ENCODE results near the gene PTF1A.

PTF1A gene

DNA sequence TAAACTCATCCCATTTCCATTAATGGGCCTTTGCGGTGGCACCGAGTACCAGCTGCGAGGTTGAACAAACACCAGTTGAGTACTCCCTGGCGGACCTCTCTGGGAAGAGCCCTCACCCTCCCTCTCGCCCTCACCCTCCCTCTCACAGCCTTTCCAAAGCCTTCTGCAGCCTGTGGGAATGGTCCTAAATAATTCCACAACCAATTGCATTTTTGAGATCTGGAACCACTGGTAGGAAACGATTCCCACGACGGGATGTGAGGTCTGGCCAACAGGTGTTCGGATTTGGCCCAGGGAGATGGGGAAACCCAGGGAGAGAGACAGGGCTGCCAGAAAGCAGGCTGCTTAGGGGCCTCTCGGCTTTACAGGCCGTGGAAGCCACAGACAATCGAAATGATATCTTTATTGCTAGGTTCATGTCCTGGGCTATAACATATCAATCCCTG is 5.3 kb downstream of the PTF1A start:
- Histone ChIP-seq H3K9me3 (ENCODE audit: control insufficient read depth, insufficient read depth, low read depth, low read length) (no peaks in the 10 kb centered on the region), H3K4me3 (ENCODE audit: low read depth, low read length) (no peak overlapping the region), H3K27me3 (ENCODE audit: control insufficient read depth, insufficient read depth, low read length) (peaks cover 100% of the 10 kb centered on the region), H3K36me3 (ENCODE audit: control insufficient read depth, insufficient read depth, low read length) (no peaks in the 10 kb centered on the region), H3K9ac (ENCODE audit: low read length) (no peak overlapping the region), H3K27ac (ENCODE audit: low read depth, low read length) (no peak overlapping the region), H3K4me1 (ENCODE audit: control insufficient read depth, insufficient read depth, low read length) (peaks cover 21% of the 10 kb centered on the region; the same call in 1 of the 2 replicates)

DNA sequence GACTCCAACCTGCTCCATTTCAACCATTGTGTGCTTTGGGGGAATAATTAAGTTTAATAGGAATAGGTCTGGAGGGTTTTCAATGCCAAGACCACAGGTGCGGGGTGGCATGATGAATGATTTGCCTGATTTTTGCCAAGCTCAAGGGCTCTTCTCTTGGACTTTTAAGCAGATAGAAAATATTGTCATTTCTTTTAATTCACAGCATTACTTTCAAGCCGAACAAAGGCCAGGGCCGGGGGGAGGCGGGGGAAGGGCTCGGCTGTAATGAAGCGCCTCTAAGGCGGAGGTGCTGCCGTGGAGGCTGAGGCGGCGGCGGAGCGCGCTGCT is 6.5 kb downstream of the PTF1A start:
- H3K4me1 ChIP-seq (ENCODE audit: control insufficient read depth, insufficient read depth, low read length) = peaks cover 21% of the 10 kb centered on the region; the same call in 1 of the 2 replicates
- H3K4me3 ChIP-seq (ENCODE audit: low read depth, low read length) = peak overlapping the region; percentile 77
- H3K27me3 ChIP-seq (ENCODE audit: control insufficient read depth, insufficient read depth, low read length) = peaks cover 100% of the 10 kb centered on the region
- no peaks in the 10 kb centered on the region for H3K36me3 ChIP-seq (ENCODE audit: control insufficient read depth, insufficient read depth, low read length)
- no peak overlapping the region for H3K9ac ChIP-seq (ENCODE audit: low read length)
- no peaks in the 10 kb centered on the region for H3K9me3 ChIP-seq (ENCODE audit: control insufficient read depth, insufficient read depth, low read depth, low read length)
- H3K27ac ChIP-seq (ENCODE audit: low read depth, low read length) = no peak overlapping the region

DNA sequence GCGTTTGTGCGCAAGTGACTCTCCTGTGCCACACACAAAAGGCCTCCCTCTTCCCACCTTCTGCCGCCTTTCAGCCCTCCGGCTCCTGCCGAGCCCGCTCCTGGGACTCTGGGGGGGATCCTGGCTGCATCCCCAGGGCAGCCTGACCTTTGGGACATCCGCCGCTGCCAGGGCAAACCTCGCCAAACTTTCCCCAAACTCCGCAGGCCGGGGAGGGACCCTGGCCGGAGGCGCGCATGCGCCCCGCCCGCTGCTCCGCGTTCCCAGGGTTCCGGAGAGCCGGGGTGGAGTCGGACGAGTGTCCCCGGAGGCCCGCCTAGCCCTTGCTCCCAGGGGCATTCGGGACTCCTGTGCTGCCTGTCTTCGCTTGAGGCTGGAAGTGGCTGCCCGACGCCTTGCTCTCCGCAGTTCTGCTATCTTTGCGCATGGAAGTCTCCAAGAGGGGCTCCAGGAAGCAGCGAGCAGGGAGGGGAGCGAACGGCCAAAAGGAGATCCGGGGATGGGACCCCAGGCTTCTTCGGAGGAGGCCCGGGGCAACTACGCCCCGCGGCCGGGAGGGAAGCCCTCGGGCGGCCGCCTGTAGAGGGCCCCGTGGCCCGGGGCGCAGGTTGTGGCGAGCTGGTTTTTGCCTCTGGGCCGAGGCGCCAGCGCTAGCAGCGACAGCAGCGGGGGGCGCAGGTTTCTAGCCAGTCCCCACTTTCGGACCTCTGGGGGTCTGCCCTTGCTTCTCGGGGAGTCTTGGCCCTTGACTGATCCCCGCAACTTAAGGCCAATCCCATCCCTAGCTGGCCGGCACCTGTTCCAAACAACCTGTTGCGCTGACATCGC is 7.0 kb downstream of the PTF1A start:
- Histone ChIP-seq H3K4me1 (ENCODE audit: control insufficient read depth, insufficient read depth, low read length) (peaks cover 21% of the 10 kb centered on the region; the same call in 1 of the 2 replicates), H3K4me3 (ENCODE audit: low read depth, low read length) (peak overlapping the region; percentile 77), H3K27ac (ENCODE audit: low read depth, low read length) (no peak overlapping the region), H3K27me3 (ENCODE audit: control insufficient read depth, insufficient read depth, low read length) (peaks cover 100% of the 10 kb centered on the region), H3K9me3 (ENCODE audit: control insufficient read depth, insufficient read depth, low read depth, low read length) (no peaks in the 10 kb centered on the region), H3K36me3 (ENCODE audit: control insufficient read depth, insufficient read depth, low read length) (no peaks in the 10 kb centered on the region), H3K9ac (ENCODE audit: low read length) (no peak overlapping the region)

DNA sequence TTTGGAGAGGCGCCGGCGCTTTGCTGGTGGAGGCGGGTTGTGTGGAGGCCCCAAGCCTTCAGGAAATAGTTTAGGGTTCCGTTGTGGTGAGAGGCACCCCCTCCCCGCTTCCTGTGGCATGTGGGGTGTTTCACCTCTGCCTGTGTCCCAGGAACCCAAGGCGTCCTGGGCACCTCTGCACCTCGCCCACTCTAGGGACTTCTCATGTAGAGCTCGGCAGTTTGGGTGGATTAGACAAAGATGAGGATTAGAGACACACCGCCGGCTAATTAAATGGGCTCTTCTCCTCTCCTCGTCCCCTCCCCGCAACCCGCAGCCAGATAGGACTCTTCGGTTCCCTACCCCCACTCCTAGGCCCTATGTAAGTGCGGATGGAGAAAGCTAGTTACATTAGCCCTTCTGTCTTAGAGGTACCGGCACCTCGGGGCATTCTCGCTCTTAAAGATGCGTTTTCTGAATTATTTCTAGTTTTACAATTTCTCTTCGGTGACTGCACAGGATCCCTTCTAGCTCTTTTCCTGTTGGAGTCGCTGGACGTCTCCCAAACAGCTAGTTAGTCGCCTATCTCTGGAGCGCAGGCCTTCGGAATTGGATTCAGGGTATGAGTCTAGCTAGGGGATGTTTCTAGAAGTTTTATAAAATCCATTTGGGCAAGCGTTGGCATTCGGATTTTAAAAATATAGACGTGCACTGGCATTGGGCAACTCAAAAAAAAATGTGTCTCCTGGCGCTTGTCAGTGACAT is 7.8 kb downstream of the PTF1A start:
- H3K4me3 ChIP-seq (ENCODE audit: low read depth, low read length) = peak overlapping the region; percentile 77
- H3K27me3 ChIP-seq (ENCODE audit: control insufficient read depth, insufficient read depth, low read length) = peaks cover 100% of the 10 kb centered on the region
- no peaks in the 10 kb centered on the region for H3K36me3 ChIP-seq (ENCODE audit: control insufficient read depth, insufficient read depth, low read length)
- no peak overlapping the region for H3K27ac ChIP-seq (ENCODE audit: low read depth, low read length)
- no peak overlapping the region for H3K9ac ChIP-seq (ENCODE audit: low read length)
- peaks cover 21% of the 10 kb centered on the region; the same call in 1 of the 2 replicates for H3K4me1 ChIP-seq (ENCODE audit: control insufficient read depth, insufficient read depth, low read length)
- H3K9me3 ChIP-seq (ENCODE audit: control insufficient read depth, insufficient read depth, low read depth, low read length) = no peaks in the 10 kb centered on the region

DNA sequence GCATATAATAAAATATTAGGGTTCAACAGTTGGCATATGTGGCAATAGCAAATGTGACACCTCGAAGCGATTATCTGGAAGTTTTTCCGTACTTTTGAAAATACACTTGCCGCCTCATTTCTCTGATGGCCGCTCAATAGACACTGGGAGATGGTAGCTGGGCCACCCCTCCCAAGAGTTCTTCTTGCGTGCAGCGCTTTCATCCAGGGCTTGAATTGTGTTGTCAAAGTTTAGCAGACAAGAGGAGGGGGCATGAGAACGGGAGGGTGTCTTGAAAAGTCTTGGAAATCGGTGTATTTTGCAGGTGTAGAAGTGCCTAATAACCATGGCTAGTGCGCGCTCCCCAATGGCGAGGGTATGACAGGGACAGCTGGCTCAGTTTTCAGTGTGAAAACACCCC is 8.5 kb downstream of the PTF1A start:
- Histone ChIP-seq H3K4me3 (ENCODE audit: low read depth, low read length) (no peak overlapping the region), H3K27me3 (ENCODE audit: control insufficient read depth, insufficient read depth, low read length) (peaks cover 100% of the 10 kb centered on the region), H3K4me1 (ENCODE audit: control insufficient read depth, insufficient read depth, low read length) (peaks cover 21% of the 10 kb centered on the region; the same call in 1 of the 2 replicates), H3K9ac (ENCODE audit: low read length) (no peak overlapping the region), H3K9me3 (ENCODE audit: control insufficient read depth, insufficient read depth, low read depth, low read length) (no peaks in the 10 kb centered on the region), H3K36me3 (ENCODE audit: control insufficient read depth, insufficient read depth, low read length) (no peaks in the 10 kb centered on the region), H3K27ac (ENCODE audit: low read depth, low read length) (no peak overlapping the region)

DNA sequence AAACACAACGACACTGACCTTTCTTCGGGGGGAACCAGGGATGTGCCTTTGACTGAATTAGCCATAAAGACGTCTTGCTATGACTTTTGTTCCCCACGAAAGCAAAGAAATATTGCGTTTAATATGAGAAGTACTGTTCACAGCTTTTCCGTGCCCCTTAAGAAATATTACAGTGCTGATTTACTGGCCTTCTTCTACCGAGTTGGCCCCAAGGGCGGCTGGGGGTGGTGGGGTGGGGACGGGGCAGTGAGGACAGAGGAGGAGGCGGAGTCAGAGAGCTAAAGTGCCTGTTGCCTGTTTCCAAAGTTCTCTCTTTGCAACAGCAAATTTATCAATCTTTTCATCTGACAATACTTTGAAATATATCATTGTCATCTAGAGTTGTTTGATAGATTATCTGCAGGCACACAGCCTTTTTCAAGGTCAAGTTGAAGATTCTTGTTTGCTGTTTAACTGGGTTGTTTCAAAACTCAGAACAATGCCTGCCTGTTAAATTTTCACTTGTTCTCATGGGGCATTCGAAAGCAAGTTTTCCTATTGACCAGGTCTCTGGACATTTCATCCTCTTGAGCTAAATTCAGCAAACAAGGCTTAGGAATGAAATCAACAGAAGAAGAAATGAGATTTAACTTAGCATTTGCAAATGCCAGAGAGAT is 9.0 kb downstream of the PTF1A start:
- Histone ChIP-seq H3K9ac (ENCODE audit: low read length) (no peak overlapping the region), H3K27ac (ENCODE audit: low read depth, low read length) (no peak overlapping the region), H3K36me3 (ENCODE audit: control insufficient read depth, insufficient read depth, low read length) (no peaks in the 10 kb centered on the region), H3K4me1 (ENCODE audit: control insufficient read depth, insufficient read depth, low read length) (peaks cover 21% of the 10 kb centered on the region; the same call in 1 of the 2 replicates), H3K27me3 (ENCODE audit: control insufficient read depth, insufficient read depth, low read length) (peaks cover 100% of the 10 kb centered on the region), H3K4me3 (ENCODE audit: low read depth, low read length) (no peak overlapping the region), H3K9me3 (ENCODE audit: control insufficient read depth, insufficient read depth, low read depth, low read length) (no peaks in the 10 kb centered on the region)

DNA sequence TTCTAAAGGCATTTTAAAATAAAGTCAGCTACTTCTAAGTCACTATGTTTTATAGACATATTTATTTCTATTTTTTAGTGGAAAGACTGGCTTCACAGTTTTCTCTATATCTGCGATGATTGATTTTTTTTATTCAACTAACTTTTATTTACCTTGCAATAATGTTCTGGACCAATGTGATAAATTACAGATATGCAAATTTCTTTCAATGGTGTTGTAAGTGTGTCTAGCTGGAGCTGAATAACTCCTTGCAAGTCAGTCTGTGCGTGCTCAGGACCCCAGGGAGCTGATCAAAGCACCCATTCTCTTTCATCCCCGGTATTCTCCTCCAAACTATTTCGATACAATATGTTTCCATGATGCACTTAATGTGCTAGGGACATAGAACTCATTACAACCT is 9.7 kb downstream of the PTF1A start:
- Histone ChIP-seq H3K27me3 (ENCODE audit: control insufficient read depth, insufficient read depth, low read length) (peaks cover 94% of the 10 kb centered on the region), H3K4me1 (ENCODE audit: control insufficient read depth, insufficient read depth, low read length) (peaks cover 21% of the 10 kb centered on the region; the same call in 1 of the 2 replicates), H3K27ac (ENCODE audit: low read depth, low read length) (no peak overlapping the region), H3K9ac (ENCODE audit: low read length) (no peak overlapping the region), H3K9me3 (ENCODE audit: control insufficient read depth, insufficient read depth, low read depth, low read length) (no peaks in the 10 kb centered on the region), H3K36me3 (ENCODE audit: control insufficient read depth, insufficient read depth, low read length) (no peaks in the 10 kb centered on the region), H3K4me3 (ENCODE audit: low read depth, low read length) (no peak overlapping the region)

DNA sequence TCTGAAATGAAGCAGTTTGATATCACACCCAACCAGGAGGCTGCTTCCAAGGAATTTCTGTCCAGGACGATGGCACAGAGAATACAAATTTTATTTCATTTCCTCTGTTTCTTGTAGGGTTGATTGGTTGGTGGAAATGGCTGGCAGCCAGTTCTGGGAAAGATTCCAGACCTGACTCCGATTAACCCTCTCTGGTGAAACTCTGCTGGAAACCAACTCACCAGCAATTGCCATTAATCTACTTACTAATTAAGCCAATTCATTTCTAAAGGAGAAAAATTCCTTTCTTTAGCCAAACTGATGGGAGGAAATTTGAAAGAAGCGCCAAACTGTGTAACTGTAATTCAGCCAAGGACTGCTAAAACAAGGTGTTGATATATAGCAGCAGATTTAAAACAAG is 10.7 kb downstream of the PTF1A start:
- peaks cover 21% of the 10 kb centered on the region; the same call in 1 of the 2 replicates for H3K4me1 ChIP-seq (ENCODE audit: control insufficient read depth, insufficient read depth, low read length)
- H3K9me3 ChIP-seq (ENCODE audit: control insufficient read depth, insufficient read depth, low read depth, low read length) = no peaks in the 10 kb centered on the region
- no peak overlapping the region for H3K27ac ChIP-seq (ENCODE audit: low read depth, low read length)
- no peaks in the 10 kb centered on the region for H3K36me3 ChIP-seq (ENCODE audit: control insufficient read depth, insufficient read depth, low read length)
- H3K4me3 ChIP-seq (ENCODE audit: low read depth, low read length) = no peak overlapping the region
- peaks cover 86% of the 10 kb centered on the region for H3K27me3 ChIP-seq (ENCODE audit: control insufficient read depth, insufficient read depth, low read length)
- no peak overlapping the region for H3K9ac ChIP-seq (ENCODE audit: low read length)

DNA sequence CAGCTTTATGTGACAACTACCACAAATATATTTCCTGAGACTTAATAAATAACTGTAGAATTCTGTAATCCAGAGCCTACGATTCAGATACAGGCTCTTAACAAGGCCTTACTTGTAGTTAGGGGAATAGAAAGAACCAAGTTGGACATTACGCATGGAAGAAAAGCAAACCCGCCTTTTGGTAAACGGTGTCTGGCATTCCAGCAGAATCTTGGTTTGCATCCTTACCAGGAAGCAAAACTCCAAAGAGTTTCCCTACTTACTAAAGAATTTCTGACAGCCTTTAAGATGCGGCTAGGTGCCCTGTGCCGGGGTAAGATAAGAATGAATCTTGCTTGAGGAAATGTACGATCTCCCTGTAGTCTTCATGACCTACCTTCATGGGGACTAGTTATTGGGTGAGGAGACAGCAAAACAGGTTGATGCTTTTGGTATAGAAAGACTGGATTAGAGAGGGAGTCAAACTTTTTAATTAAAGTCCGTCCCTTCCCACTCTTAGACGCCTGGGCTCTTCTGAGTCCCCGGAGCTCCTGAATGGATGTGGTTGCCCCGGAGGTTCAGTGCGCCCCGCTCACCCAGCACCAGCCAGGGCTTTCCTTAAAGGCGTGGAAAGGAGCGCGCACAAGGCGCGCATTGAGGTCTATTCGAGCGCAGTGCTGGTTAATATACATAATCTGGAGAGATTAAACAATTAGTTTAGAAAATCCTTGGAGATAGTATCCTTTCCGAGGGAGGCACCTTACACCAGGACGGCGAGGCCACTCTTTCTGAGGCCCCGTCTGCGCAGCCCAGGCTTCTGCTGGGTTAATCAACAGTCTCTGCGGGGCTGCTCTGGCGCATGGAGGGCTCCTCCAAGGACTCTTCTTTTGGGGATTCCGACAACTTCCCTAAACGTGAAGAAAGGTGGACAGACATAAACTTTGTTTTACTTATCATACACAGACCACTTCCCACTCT is 11.5 kb downstream of the PTF1A start:
- Histone ChIP-seq H3K4me1 (ENCODE audit: control insufficient read depth, insufficient read depth, low read length) (peaks cover 17% of the 10 kb centered on the region; the same call in 1 of the 2 replicates), H3K27ac (ENCODE audit: low read depth, low read length) (no peak overlapping the region), H3K27me3 (ENCODE audit: control insufficient read depth, insufficient read depth, low read length) (peaks cover 82% of the 10 kb centered on the region), H3K36me3 (ENCODE audit: control insufficient read depth, insufficient read depth, low read length) (no peaks in the 10 kb centered on the region), H3K4me3 (ENCODE audit: low read depth, low read length) (no peak overlapping the region), H3K9me3 (ENCODE audit: control insufficient read depth, insufficient read depth, low read depth, low read length) (no peaks in the 10 kb centered on the region), H3K9ac (ENCODE audit: low read length) (no peak overlapping the region)

DNA sequence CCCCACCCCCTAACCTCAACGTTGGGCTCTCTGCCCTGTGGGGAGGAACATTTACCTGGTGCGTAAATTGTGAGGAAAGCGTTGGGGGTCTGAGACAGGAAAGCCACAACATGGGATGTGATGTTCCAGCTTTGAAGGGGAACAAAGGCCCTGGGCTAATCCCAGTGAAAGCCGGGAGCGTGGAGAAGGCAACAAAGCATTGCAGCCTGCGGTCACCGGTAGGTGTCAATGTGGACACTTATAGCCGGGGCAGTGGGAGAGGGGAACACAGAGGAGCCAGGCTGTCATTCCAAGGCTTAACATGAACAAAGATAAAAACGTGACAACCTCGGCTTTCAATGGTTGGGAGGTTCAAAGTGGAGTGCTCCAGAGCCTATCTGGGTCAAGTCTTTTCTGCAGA is 12.7 kb downstream of the PTF1A start:
- Histone ChIP-seq H3K9me3 (ENCODE audit: control insufficient read depth, insufficient read depth, low read depth, low read length) (no peaks in the 10 kb centered on the region), H3K27ac (ENCODE audit: low read depth, low read length) (no peak overlapping the region), H3K4me1 (ENCODE audit: control insufficient read depth, insufficient read depth, low read length) (peaks cover 13% of the 10 kb centered on the region; the same call in 1 of the 2 replicates), H3K27me3 (ENCODE audit: control insufficient read depth, insufficient read depth, low read length) (peaks cover 73% of the 10 kb centered on the region), H3K4me3 (ENCODE audit: low read depth, low read length) (no peak overlapping the region), H3K36me3 (ENCODE audit: control insufficient read depth, insufficient read depth, low read length) (no peaks in the 10 kb centered on the region), H3K9ac (ENCODE audit: low read length) (no peak overlapping the region)
